Left lobe of liver (tissue), 2 donors: ENCODE results near the gene ELL. TPM values are rescaled to one million over a fixed set of nuclear protein-coding genes. Genes with fewer than 3 reads are reported as not detected.

Source experiments
- ATAC-seq: fragments of 200-7000 bp; cut with Tn5 transposase; one replicate; pipeline ENCODE4 v1.9.1; 2020; ENCODE audit warnings: mild to moderate bottlenecking, moderate library complexity
- DNase-seq: peaks from one replicate; pipeline ENCODE4 v3.0.0-alpha.2; 2020; ENCODE audit warnings: low spot score
- total RNA-seq: library from RNA; stranded (reverse); gene quantifications from one replicate; pipeline ENCODE4 v1.2.1, GENCODE V29; 2021
- donor health status: DM: no; HTN: no; CAD: no; lungs with moderate emphysema.
- donor health status: DM: no; HTN: yes; CAD: no.

ELL gene
- total RNA-seq, 1 donor from 2014 or later = 11.2 TPM

GRCh38 chr19:18436671-18437490, 85.0 kb downstream of the ELL start:
- DNase-seq (peak; percentile 72), ATAC-seq (peak; percentile 32)

DNA sequence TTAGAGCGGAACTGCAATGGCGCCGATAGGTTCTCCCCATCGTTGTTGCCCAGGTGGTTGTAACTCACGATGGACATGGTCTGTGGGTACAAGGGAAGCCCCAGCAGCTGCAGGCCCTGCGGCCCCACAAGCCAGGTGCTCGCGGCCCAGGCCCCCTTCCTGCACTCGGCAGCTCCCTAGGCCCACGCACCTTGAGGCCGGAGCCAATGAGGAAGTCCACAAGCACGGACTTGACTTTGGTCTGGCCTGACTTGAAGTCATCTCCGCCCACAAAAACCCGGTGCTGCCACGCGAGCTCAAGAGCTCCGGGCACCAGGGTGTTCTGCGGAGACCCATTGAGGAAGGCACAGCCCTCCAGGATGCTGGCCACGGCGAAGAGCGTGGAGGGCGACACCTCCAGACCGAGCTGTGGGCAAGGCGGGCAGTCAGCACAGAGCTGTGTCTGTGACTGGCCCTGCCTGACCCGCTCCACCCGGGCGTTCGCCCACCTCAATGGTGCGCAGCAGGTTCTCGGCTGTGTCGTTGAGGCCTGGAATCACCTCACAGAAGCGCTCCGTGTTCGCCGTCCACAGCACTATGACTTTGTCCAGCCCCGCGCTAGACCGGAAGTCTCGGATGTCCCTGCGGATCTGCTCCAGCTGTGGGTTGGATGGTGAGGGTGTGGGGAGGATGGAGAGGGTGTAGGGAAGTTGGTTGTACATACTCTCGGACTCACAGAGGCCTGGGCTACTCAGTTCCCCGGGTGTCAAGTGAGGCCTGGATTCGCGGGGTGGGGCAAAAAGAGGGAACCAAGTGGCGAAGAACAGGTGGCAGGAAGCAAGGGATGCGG, 85.8 kb downstream of the ELL start:
- no peak for DNase-seq
- no peak for ATAC-seq

GRCh38 chr19:18435178-18435841, 86.6 kb downstream of the ELL start:
- no peak for DNase-seq
- no peak for ATAC-seq

DNA sequence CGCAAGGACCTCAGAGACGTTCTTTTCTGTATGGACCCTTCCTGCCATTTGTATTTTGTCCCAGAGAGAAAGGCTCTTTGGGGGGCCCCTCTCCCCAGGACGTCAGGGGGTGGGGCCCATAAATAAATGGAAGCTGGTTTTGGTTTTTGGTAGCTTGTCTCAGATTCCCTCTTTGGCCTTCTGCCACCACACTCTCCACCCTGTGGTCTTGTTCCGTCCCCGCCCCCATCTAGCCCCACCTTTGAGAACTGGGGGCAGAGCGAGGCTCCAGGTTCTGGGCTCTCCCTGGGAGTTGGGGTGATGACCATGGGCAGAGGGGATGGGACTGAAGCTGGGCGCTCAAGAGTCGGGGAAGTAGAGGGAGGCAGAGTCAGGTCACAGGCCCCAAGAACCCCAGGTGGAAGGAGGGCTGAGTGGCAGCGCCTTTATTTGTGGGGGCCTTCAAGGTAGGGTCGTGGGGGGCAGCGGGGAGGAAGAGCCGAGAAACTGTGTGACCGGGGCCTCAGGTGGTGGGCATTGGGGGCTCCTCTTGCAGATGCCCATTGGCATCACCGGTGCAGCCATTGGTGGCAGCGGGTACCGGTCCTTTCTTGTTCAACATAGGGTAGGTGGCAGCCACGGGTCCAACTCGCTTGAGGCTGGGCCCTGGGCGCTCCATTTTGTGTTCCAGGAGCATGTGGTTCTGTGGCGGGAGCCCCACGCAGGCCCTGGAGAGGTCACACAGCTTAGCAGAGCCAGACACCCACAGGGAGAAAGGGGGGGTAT, 87.3 kb downstream of the ELL start:
- ATAC-seq (no peak), DNase-seq (no peak)

GRCh38 chr19:18433735-18434398, 88.0 kb downstream of the ELL start:
- ATAC-seq (no peak), DNase-seq (no peak)

DNA sequence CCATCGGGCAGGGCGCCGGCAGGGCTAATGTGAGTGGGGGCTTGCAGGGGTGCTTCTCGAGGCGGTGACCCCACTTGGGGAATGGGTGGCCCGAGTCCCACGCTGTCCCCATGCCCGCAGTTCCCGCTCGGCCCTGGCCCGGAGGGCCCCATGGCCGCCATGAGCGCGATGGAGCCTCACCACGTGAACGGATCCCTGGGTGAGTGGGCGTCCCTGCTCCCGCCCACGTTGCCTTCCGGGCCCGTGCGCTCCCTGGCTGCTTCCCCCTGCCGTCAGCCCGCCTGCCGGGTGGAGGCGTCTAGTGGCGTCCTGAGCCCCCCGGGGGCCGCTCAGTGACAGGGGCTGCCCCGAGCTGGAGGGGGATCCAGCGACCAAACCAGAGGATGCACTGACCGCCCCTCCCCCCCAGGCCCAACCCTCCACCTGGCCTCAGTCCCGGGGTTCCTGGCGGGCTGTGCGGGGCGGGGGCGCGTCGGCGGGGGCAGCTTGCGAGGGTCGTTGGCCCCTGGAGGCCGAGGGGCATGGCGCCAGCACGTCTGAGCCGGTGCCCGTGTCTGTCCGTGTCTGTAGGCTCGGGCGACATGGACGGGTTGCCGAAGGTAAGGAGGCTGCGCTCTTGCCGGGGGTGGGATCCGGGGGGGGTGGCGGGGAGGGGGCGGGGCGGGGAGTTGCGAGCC, 88.7 kb downstream of the ELL start:
- ATAC-seq = no peak
- no peak for DNase-seq

DNA sequence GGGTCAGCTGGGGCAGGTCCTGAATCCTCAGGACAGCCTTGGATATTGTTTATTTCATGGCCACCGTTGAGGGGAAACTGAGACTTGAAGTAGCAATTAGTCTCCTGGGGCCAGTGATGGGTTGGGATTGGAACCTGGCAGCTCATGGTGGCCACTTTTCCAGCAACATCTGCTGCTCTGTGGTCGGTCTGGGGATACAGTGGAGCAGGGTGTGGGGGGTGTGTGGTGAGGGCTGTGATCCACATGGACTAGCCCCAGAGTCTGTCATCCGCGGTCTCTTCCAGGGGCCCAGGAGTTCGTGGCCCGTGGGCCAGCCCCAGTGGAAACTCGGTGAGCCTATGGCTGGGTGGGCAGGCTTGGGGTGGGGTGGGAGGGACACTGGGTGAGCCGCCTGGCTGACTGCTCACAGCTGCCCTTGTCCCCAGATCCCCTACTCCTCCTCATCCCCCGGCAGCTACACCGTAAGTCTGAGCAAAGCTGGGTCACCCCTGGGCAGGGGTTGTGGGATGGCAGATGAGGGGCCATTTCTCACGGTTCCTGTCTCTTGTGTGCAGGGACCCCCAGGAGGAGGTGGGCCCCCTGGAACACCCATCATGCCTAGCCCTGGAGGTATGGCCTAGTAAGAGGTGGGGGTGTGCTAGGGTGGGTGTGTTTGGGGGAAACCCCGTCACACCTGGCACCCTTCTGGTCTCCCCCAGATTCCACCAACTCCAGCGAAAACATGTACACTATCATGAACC, 89.4 kb downstream of the ELL start:
- ATAC-seq = no peak
- no peak for DNase-seq

DNA sequence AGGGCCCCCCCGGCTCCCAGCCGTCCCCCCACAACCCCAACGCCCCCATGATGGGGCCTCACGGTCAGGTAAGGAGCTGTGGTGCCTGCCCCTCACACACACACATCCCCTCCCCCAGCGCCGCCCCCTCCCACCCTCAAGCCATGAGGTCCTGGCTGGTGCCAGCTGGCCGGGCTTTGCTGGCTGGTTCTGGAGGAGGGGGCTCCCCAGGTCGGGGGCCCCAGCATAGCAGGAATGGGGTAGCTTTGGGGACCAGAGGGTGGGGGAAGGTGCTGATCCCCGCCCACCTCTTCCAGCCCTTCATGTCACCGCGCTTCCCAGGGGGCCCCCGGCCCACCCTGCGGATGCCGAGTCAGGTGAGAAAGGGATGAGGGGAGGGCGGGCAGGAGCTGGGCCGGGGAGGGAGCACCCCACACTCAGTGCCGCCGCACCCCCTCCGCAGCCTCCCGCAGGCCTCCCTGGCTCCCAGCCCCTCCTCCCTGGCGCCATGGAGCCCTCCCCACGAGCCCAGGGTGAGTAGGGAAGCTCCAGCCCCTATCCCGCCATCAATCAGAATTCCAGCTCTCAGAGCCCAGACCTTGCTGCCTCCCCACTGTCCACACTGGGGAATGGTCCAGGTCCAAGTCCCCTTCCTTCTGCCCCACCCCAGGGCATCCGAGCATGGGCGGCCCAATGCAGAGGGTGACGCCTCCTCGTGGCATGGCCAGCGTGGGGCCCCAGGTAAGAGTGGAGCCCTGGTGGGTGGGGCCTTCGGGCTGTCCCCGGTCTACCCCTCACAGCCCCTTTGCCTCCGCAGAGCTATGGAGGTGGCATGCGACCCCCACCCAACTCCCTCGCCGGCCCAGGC, 90.3 kb downstream of the ELL start:
- DNase-seq = no peak

GRCh38 chr19:18430417-18431144, 91.3 kb downstream of the ELL start:
- ATAC-seq (no peak), DNase-seq (no peak)

More for the DNA sequence above, 90.3 kb downstream of the ELL start:
- ATAC-seq = no peak

- DNase-seq (no peak), ATAC-seq (no peak)
Measured at GRCh38 chr19:18429717-18430416, 92.0 kb downstream of the ELL start.

GRCh38 chr19:18428787-18429674, 92.8 kb downstream of the ELL start:
- ATAC-seq (peak; percentile 32), DNase-seq (no peak)

DNA sequence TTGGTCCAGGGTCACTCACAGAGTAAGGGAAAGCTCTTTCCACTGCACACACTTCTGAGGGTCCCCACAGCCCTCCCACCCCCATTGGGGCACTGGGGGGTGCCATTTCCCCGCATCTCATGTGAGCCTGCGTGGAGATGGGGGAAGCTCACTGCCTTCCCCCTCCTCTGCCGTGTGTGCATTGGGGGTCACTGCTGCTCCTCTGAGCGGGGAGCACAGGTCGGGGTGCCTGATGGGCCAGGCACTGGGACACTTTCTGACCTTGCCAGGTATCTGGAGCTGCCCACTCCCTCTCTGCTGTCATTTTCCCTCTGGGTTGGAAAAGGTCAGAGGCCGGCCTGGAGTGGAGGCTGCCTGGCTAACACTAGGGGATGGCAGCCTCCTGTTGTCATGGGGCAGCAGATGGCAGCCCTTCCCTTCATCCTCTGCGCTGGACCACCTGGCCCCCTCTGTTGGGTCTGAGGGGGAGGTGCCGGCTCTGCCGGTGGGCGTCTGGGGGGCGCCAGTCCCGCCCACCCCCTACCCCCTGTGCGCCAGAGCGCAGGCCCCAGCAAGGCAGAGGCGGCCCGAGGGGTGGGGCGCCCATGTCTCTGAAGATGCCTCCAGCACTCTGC, 93.6 kb downstream of the ELL start:
- no peak for ATAC-seq
- no peak for DNase-seq

- DNase-seq = no peak
- no peak for ATAC-seq
Measured at GRCh38 chr19:18427743-18428113, 94.1 kb downstream of the ELL start.

- DNase-seq (no peak), ATAC-seq (no peak)
Measured at GRCh38 chr19:18427080-18427742, 94.7 kb downstream of the ELL start.

- ATAC-seq (no peak), DNase-seq (no peak)
Measured at GRCh38 chr19:18426416-18426767, 95.5 kb downstream of the ELL start.
